ENCODE measurements around the gene PTK7. TPM values are rescaled to one million over a fixed set of nuclear protein-coding genes. Genes with fewer than 3 reads are reported as not detected.

Gene PTK7
- total RNA-seq, 1 experiment from 2014 or later, result 48.1 TPM

DNA sequence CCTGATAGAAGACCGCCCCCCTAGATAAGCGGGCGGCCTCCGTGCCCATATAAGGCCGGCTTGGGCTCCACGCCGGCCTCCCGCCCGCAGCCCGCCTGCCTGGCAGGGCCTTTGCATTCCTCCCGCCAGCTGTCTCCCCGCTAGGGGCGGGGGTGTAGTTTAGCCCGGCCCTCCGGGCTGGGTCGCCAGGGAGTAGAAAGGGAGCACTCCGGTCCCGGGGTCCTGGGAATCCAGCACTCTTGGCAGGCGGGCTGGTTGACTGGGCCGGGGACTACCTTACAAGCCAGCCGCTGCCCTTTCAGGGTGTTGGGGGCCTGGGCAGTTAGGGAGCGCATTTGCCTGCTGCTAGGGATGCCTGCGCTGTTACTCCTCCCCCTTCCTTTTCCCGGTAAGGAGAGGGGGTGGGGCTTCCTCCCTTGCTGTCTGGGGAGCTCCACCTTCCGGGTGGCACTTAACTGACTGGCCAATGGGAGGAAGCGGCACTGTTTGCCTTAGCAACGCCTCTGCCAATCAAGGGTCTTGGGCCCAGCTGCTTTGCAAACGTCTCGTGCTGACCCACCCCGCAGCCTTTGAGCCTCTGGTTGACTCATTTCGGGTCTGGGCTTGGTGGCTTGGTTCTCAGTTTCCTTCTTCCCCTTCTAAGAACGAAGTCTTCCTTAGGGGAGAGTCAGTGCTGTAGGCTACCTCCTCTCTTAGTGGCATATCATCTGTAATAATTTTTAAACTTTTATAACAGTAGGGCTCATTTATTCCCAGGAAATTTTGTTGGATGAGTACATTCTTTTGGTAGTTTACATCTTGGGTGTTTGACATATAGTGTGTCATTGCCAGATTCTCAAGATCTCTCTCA, 98.4 kb downstream of the PTK7 start:
- peak overlapping the region; percentile 94 for H3K4me3 ChIP-seq (ENCODE audit: low read length)
- intact Hi-C loops (cut with micrococcal nuclease), result no loop called here
- DNase-seq (peak; percentile 98), ATAC-seq (peak; percentile 55)
- CTCF ChIA-PET, result interaction anchor here (0.6 to 1.0 kb wide), 2 partner anchors 31 to 223 kb away, joined by 5 to 6 read pairs; no protein-coding TSS in a partner anchor
- no peaks in the 10 kb centered on the region for H3K9me2 ChIP-seq (replicated peaks; ENCODE audit: low read length)
- H2AFZ ChIP-seq (ENCODE audit: low read length), result peak overlapping the region; percentile 61
- H3K36me3 ChIP-seq (ENCODE audit: low read depth, low read length), result peaks cover 31% of the 10 kb centered on the region
- no TSS peak for BruUV-seq (replicated peaks)
- no peaks in the 10 kb centered on the region for H3K9me3 ChIP-seq (ENCODE audit: low read length)
- peaks cover 11% of the 10 kb centered on the region for H4K20me1 ChIP-seq (ENCODE audit: low read length)
- H3K79me2 ChIP-seq (ENCODE audit: low read length), result peaks cover 38% of the 10 kb centered on the region
- peak overlapping the region; percentile 86 for H3K4me2 ChIP-seq (ENCODE audit: low read length)
- no peaks in the 10 kb centered on the region for H3F3A ChIP-seq (ENCODE audit: low read length, unreplicated experiment)
- H3K27ac ChIP-seq (ENCODE audit: low read length), result peak overlapping the region; percentile 37
- TF ChIP-seq, protein P1, sequence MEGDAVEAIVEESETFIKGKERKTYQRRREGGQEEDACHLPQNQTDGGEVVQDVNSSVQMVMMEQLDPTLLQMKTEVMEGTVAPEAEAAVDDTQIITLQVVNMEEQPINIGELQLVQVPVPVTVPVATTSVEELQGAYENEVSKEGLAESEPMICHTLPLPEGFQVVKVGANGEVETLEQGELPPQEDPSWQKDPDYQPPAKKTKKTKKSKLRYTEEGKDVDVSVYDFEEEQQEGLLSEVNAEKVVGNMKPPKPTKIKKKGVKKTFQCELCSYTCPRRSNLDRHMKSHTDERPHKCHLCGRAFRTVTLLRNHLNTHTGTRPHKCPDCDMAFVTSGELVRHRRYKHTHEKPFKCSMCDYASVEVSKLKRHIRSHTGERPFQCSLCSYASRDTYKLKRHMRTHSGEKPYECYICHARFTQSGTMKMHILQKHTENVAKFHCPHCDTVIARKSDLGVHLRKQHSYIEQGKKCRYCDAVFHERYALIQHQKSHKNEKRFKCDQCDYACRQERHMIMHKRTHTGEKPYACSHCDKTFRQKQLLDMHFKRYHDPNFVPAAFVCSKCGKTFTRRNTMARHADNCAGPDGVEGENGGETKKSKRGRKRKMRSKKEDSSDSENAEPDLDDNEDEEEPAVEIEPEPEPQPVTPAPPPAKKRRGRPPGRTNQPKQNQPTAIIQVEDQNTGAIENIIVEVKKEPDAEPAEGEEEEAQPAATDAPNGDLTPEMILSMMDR (conservative IDR thresholded peaks at IDR 0.05; ENCODE audit: low read depth, low read length), result no peak
- TF ChIP-seq EZH2 (IDR thresholded peaks at IDR 0.05; ENCODE audit: low read length, unreplicated experiment) (no peak), EZH2phosphoT487 (IDR thresholded peaks at IDR 0.05; ENCODE audit: borderline replicate concordance, low read length) (no peak)
- POLR2A ChIA-PET (ENCODE audit: unreplicated experiment), result interaction anchor here (0.5 to 0.6 kb wide), 2 partner anchors 44 to 148 kb away, joined by 3 read pairs; no protein-coding TSS in a partner anchor
- H3K27me3 ChIP-seq (ENCODE audit: low read length), result no peaks in the 10 kb centered on the region
- no peak overlapping the region for H3K9ac ChIP-seq (ENCODE audit: low read length)
- peaks cover 29% of the 10 kb centered on the region for H3K4me1 ChIP-seq (ENCODE audit: insufficient read depth, low read length)

DNA sequence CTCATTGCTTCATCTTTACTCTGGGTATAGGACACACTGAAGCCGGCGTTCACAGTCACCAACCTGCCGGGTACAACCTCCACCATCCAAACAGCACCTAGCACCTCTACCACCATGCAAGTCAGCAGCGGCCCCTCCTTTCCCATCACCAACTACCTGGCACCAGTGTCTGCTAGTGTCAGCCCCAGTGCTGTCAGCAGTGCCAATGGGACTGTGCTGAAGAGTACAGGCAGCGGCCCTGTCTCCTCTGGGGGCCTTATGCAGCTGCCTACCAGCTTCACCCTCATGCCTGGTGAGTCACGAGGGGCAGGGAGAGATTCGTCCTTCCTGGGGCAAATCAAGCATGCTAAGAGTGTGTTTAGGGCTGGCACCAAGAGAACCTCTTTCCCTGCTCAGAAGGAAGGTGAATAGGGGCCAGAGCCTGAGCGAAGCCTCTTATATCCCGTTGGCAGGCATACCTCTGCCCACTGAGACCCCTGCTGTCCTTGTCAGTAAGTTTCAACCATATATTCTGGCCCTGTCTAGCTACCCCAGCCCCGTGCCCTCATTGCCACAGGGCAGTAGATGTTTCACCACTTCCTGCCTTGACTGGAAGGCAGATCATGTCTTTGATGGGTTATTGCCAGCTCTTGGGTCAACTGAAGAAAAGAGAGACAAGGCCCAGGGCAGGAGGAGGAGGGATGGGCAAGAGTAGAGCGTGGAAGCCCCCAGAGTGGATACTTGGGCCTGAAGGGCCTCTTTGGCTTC, 99.7 kb downstream of the PTK7 start:
- Histone ChIP-seq H3K9me3 (ENCODE audit: low read length) (no peaks in the 10 kb centered on the region), H2AFZ (ENCODE audit: low read length) (no peak overlapping the region), H3K4me1 (ENCODE audit: insufficient read depth, low read length) (peaks cover 24% of the 10 kb centered on the region), H3K9ac (ENCODE audit: low read length) (no peak overlapping the region), H3K9me2 (replicated peaks; ENCODE audit: low read length) (no peaks in the 10 kb centered on the region), H3K27ac (ENCODE audit: low read length) (no peak overlapping the region), H4K20me1 (ENCODE audit: low read length) (peaks cover 11% of the 10 kb centered on the region), H3K36me3 (ENCODE audit: low read depth, low read length) (peaks cover 31% of the 10 kb centered on the region), H3F3A (ENCODE audit: low read length, unreplicated experiment) (no peaks in the 10 kb centered on the region), H3K4me3 (ENCODE audit: low read length) (no peak overlapping the region), H3K79me2 (ENCODE audit: low read length) (peaks cover 38% of the 10 kb centered on the region), H3K4me2 (ENCODE audit: low read length) (no peak overlapping the region), H3K27me3 (ENCODE audit: low read length) (no peaks in the 10 kb centered on the region)
- ChIA-PET CTCF (no interaction called here), POLR2A (ENCODE audit: unreplicated experiment) (no interaction called here)
- BruUV-seq (replicated peaks), result no TSS peak
- TF ChIP-seq EZH2phosphoT487 (IDR thresholded peaks at IDR 0.05; ENCODE audit: borderline replicate concordance, low read length) (no peak), EZH2 (IDR thresholded peaks at IDR 0.05; ENCODE audit: low read length, unreplicated experiment) (no peak)
- TF ChIP-seq, protein P1 (conservative IDR thresholded peaks at IDR 0.05; ENCODE audit: low read depth, low read length), result no peak
- DNase-seq, result no peak
- intact Hi-C loops (cut with micrococcal nuclease), result no loop called here
- no peak for ATAC-seq
